Astrocyte of the spinal cord (primary cell): ENCODE data around the gene FRMPD4.

Experiments
- DNase-seq: peaks from one replicate; pipeline ENCODE4 v3.0.0; 2011; ENCODE audit warnings: low read depth, low spot score
- H3K4me3 ChIP-seq: 2 replicates; pipeline ENCODE4 v1.5.1; 2011; ENCODE audit warnings: low read depth, mild to moderate bottlenecking, low read length, moderate library complexity
- CTCF ChIP-seq: IDR thresholded peaks from 2 replicates; pipeline ENCODE4 v1.5.1; 2012; ENCODE audit warnings: low read depth, mild to moderate bottlenecking, low read length, inconsistent platforms
- in situ Hi-C: cut with HindIII; loops from 2 replicates; pipeline ENCODE4 v1.10.0; 2017; ENCODE audit warnings: low sequenced_read_pairs

The FRMPD4 gene

GRCh38 chrX:12263211-12263610 lies 124.9 kb downstream of the FRMPD4 start:
- no peak overlapping the region for H3K4me3 ChIP-seq
- in situ Hi-C loops, result no loop called here
- no peak for DNase-seq
- TF ChIP-seq CTCF, result no peak

- TF ChIP-seq CTCF, result no peak
- DNase-seq, result no peak
- in situ Hi-C loops, result no loop called here
- H3K4me3 ChIP-seq, result no peak overlapping the region
Measured at GRCh38 chrX:12269484-12269883, 131.2 kb downstream of the FRMPD4 start.

DNA sequence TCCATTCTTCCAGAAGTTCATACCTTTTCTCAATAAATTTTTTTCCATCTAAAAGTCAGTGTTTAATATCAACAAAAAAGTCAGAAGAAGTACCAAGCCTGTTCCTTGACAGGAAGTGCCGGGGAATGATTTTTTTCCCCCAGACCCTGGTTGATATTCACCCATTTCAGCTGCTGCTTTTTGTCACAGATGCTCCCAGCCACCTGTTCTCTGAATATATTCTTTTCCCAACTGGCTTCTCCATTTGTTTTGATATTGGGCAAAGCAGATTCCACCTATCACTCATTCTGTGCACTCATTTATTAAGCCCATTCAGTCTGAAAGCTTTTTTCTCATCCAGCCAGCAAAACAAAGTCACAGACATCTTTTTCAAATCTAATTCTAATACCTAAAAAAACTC lies 139.9 kb downstream of the FRMPD4 start:
- no peak for TF ChIP-seq CTCF
- in situ Hi-C loops, result no loop called here
- DNase-seq, result no peak
- no peak overlapping the region for H3K4me3 ChIP-seq

GRCh38 chrX:12282991-12283390 lies 144.7 kb downstream of the FRMPD4 start:
- no peak overlapping the region for H3K4me3 ChIP-seq
- TF ChIP-seq CTCF, result no peak
- no peak for DNase-seq
- in situ Hi-C loops, result no loop called here

- TF ChIP-seq CTCF, result no peak
- in situ Hi-C loops, result no loop called here
- DNase-seq, result peak; percentile 29
- no peak overlapping the region for H3K4me3 ChIP-seq
Measured at GRCh38 chrX:12292996-12293765, 154.9 kb downstream of the FRMPD4 start.

DNA sequence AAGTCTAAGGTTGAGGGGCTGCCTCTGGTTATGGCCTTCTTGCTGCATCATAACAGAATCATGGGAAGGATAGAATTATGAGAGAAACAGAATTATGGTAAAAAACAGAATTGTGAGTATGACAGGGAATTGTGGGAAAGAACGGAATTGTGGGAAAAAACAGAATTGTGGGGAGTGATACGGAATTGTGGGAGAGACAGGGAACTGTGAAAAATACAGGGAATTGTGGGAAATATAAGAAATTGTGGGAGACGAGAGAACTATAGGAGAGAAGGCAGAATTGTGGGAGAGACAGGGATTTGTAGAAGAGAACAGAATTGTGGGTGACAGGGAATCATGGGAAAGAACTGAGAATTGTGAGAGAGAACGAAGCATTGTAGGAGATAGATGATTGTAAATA lies 159.1 kb downstream of the FRMPD4 start:
- no peak for DNase-seq
- no peak overlapping the region for H3K4me3 ChIP-seq
- TF ChIP-seq CTCF, result no peak
- in situ Hi-C loops, result no loop called here

DNA sequence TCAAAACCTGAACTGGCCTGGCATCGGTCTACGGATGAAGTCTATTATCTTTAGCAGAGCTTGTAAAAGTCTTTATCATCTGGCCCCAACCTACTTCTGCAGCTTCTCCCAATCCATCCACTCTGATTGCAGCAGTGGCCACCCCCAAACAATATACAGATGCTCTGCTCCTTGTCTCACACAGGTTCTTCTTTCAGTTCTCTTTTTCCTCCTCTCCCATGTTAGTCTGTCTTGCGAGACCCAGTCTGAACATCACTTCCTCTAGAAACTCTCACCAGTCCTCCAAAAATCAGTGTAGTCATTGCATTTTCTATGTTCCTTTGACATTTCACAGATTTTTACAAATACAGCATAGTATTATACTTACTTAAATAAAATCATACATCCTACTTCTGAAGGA lies 163.0 kb downstream of the FRMPD4 start:
- TF ChIP-seq CTCF, result no peak
- no peak overlapping the region for H3K4me3 ChIP-seq
- in situ Hi-C loops, result no loop called here
- DNase-seq, result no peak
